T-cell (primary cell): ENCODE measurements around the gene INTU. TPM values are rescaled to one million over a fixed set of nuclear protein-coding genes. Genes with fewer than 3 reads are reported as not detected.

Experiments used
- ATAC-seq, 4 experiments: fragments of 200-7000 bp in 3 of 4; fragments of 150-1000 bp in 1 of 4; cut with Tn5 transposase; replicated peaks in 1 of 4; 1 replicate in 3 of 4; 2 replicates in 1 of 4; pipeline ENCODE4 v1.10.0; 2021; ENCODE audit warnings: moderate library complexity in 3 of 4, mild to moderate bottlenecking in 2 of 4, moderate number of reproducible peaks in 1 of 4
- CTCF ChIA-PET, 2 donors: fragments of 300-600 bp; sonication (Branson Sonifier 250); formaldehyde crosslinking; loops; one replicate each; lab custom pipeline; 2022; ENCODE audit warnings: antibody characterized with exemption in 2 of 2; lab: Charles Lee
- POLR2A ChIA-PET, 2 donors: fragments of 300-600 bp; sonication (Branson Sonifier 250); formaldehyde crosslinking; loops; one replicate each; lab custom pipeline; 2022; ENCODE audit warnings: antibody characterized with exemption in 2 of 2; lab: Charles Lee
- DNase-seq, 35 experiments: peaks; one replicate each; pipeline versions ENCODE4 v3.0.0 to v3.0.0-alpha.2; 2013 to 2023
- H3K27ac ChIP-seq: one replicate; pipeline ENCODE4 v1.5.1; 2013; ENCODE audit warnings: low read length
- H3K27me3 ChIP-seq, 2 experiments: replicated peaks in 1 of 2; 1 replicate in 1 of 2; 2 replicates in 1 of 2; pipeline versions ENCODE4 v1.6.1 to v1.7.0; 2013; ENCODE audit warnings: low read length in 1 of 2, mixed read lengths in 1 of 2; ENCODE audit not compliant: control insufficient read depth in 2 of 2, insufficient read depth in 2 of 2; ENCODE audit errors: extremely low read depth in 1 of 2
- H3K36me3 ChIP-seq, 2 donors: 1 replicate in 1 of 2; 2 replicates in 1 of 2; pipeline versions ENCODE4 v1.6.1 to v1.7.0; 2013; ENCODE audit warnings: low read length in 1 of 2; ENCODE audit not compliant: control insufficient read depth in 2 of 2, insufficient read depth in 1 of 2; ENCODE audit errors: extremely low read depth in 1 of 2
- H3K4me1 ChIP-seq, 2 experiments: 1 replicate in 1 of 2; 2 replicates in 1 of 2; pipeline versions ENCODE4 v1.6.1 to v1.7.0; 2013; ENCODE audit warnings: low read length in 2 of 2, mixed read lengths in 1 of 2; ENCODE audit not compliant: insufficient read depth in 2 of 2, control insufficient read depth in 1 of 2; ENCODE audit errors: extremely low read depth in 1 of 2
- H3K4me3 ChIP-seq, 2 donors: 1 replicate in 1 of 2; 2 replicates in 1 of 2; pipeline versions ENCODE4 v1.5.1 to v1.7.0; 2013; ENCODE audit warnings: mild to moderate bottlenecking in 2 of 2, low read length in 1 of 2, moderate library complexity in 1 of 2; ENCODE audit not compliant: control insufficient read depth in 1 of 2; ENCODE audit errors: extremely low read depth in 1 of 2
- H3K9me3 ChIP-seq: 2 replicates; pipeline ENCODE4 v1.7.0; 2013
- H3K27ac Mint-ChIP-seq, 2 donors: one replicate each; pipeline ENCODE4 v1.8.0; 2020 to 2021; ENCODE audit warnings: mild to moderate bottlenecking in 2 of 2, mixed read lengths in 2 of 2
- H3K27me3 Mint-ChIP-seq, 2 donors: one replicate each; pipeline ENCODE4 v1.8.0; 2021 to 2022; ENCODE audit warnings: mixed read lengths in 2 of 2
- H3K36me3 Mint-ChIP-seq: one replicate; pipeline ENCODE4 v1.8.0; 2021; ENCODE audit warnings: mixed read lengths
- H3K4me1 Mint-ChIP-seq, 3 donors: one replicate each; pipeline ENCODE4 v1.8.0; 2020 to 2022; ENCODE audit warnings: mixed read lengths in 3 of 3, mild to moderate bottlenecking in 1 of 3
- H3K4me3 Mint-ChIP-seq, 3 donors: one replicate each; pipeline ENCODE4 v1.8.0; 2020 to 2022; ENCODE audit warnings: mild to moderate bottlenecking in 3 of 3, mixed read lengths in 3 of 3, moderate library complexity in 3 of 3
- H3K9me3 Mint-ChIP-seq, 3 donors: one replicate each; pipeline ENCODE4 v1.8.0; 2020 to 2022; ENCODE audit warnings: mixed read lengths in 3 of 3
- WGBS: methylation state at CpG from one replicate; pipeline ENCODE4 v1.1.5; 2013; ENCODE audit warnings: missing lambda C conversion rate; ENCODE audit not compliant: insufficient coverage; 5-methylcytosine and 5-hydroxymethylcytosine counted together
- total RNA-seq, 35 experiments: library from RNA in 6 of 35; stranded (reverse) in 6 of 35; fragments of 120-200 nt in 1 of 35; gene quantifications; one replicate each; pipeline versions ENCODE4 v1.2.1 to v1.2.4 and lab custom pipeline; 2013 to 2026

Gene INTU
- total RNA-seq, 5 donors from 2014 or later (not counting 1 experiment from before 2014, with no cell fraction given): 0.13 to 0.44 (median 0.19) TPM; not detected in 2

DNA sequence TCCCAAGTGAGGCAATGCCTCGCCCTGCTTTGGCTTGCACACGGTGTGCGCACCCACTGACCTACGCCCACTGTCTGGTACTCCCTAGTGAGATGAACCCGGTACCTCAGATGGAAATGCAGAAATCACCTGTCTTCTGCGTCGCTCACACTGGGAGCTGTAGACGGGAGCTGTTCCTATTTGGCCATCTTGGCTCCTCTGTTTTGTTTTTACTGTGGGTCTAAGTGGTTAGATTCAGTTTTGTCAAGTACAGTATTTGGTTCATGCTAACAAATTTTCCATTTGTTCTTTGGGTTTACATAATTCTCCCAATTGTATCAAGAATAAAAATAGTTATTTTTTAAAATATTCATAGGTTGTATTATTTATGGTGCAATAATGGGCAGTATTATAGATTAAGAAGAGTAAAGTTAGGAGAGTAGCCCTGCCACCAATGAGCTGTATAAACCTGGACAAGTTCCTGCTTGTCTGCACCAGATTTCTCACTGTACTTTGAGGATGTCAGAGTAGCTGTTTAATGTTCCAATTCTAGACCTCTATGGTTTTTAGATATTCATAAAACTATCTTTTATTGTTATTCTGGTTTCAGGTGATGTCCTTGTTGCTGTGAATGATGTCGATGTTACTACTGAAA is 23.4 kb downstream of the INTU start:
- WGBS: no CpG with 5 or more reads among the region's 9 CpGs
- Histone ChIP-seq H3K27me3 (peaks cover 0 to 2% of the 10 kb centered on the region in 2 experiments), H3K27ac (no peak overlapping the region), H3K36me3 (no peaks in the 10 kb centered on the region), H3K4me3 (no peak overlapping the region), H3K4me1 (no peaks in the 10 kb centered on the region), H3K9me3 (no peaks in the 10 kb centered on the region)
- DNase-seq (no peak), ATAC-seq (no peak)
- ChIA-PET CTCF (no interaction called here), POLR2A (no interaction called here)
- H3K4me3 Mint-ChIP-seq: no peak overlapping the region
- no peaks in the 10 kb centered on the region for H3K27me3 Mint-ChIP-seq
- H3K9me3 Mint-ChIP-seq: no peaks in the 10 kb centered on the region
- H3K4me1 Mint-ChIP-seq: no peaks in the 10 kb centered on the region
- H3K36me3 Mint-ChIP-seq: no peaks in the 10 kb centered on the region
- no peak overlapping the region for H3K27ac Mint-ChIP-seq

- POLR2A ChIA-PET: no interaction called here
- Histone ChIP-seq H3K4me1 (no peaks in the 10 kb centered on the region), H3K4me3 (no peak overlapping the region), H3K27ac (no peak overlapping the region), H3K36me3 (no peaks in the 10 kb centered on the region), H3K27me3 (peaks cover 0 to 2% of the 10 kb centered on the region in 2 experiments), H3K9me3 (no peaks in the 10 kb centered on the region)
- no peaks in the 10 kb centered on the region for H3K36me3 Mint-ChIP-seq
- ATAC-seq (no peak), DNase-seq (no peak)
- H3K27me3 Mint-ChIP-seq: no peaks in the 10 kb centered on the region
- CTCF ChIA-PET: no interaction called here
- H3K27ac Mint-ChIP-seq: no peak overlapping the region
- H3K9me3 Mint-ChIP-seq: no peaks in the 10 kb centered on the region
- no peaks in the 10 kb centered on the region for H3K4me1 Mint-ChIP-seq
- no peak overlapping the region for H3K4me3 Mint-ChIP-seq
- WGBS: 89% methylated on average over 3 of the region's 6 CpGs
These were observed 27.6 kb downstream of the INTU start for GRCh38 chr4:127660284-127660885.

DNA sequence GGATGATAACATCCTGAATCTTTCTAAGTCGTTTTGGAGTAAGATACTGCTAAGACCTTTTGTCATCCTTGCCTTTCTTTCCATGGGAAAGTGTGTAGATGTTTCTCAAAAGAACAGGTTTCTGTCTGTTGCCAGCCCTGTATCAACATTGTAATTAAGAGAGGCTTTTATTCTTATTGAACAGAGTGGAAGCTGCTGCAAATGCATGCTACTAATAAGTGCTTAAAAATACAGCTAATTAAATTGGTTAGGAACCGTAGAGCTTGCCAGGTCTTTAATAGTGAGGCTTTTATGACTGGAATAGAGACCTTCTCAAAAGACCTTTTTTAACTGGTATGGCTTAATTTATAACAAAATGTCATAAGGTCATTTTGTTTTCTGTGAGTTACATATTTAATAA is 34.4 kb downstream of the INTU start:
- no CpG with 5 or more reads among the region's 2 CpGs for WGBS
- Mint-ChIP-seq H3K4me3 (no peak overlapping the region), H3K9me3 (no peaks in the 10 kb centered on the region), H3K27ac (no peak overlapping the region), H3K27me3 (peaks cover 0 to 2% of the 10 kb centered on the region in 2 donors), H3K4me1 (no peaks in the 10 kb centered on the region), H3K36me3 (no peaks in the 10 kb centered on the region)
- Histone ChIP-seq H3K4me3 (no peak overlapping the region), H3K9me3 (no peaks in the 10 kb centered on the region), H3K27me3 (no peaks in the 10 kb centered on the region), H3K36me3 (no peaks in the 10 kb centered on the region), H3K27ac (no peak overlapping the region), H3K4me1 (no peaks in the 10 kb centered on the region)
- no peak for DNase-seq
- POLR2A ChIA-PET: no interaction called here
- CTCF ChIA-PET: no interaction called here
- ATAC-seq: no peak

GRCh38 chr4:127667772-127668171 is 35.0 kb downstream of the INTU start:
- Histone ChIP-seq H3K27ac (no peak overlapping the region), H3K4me1 (no peaks in the 10 kb centered on the region), H3K36me3 (no peaks in the 10 kb centered on the region), H3K9me3 (no peaks in the 10 kb centered on the region), H3K27me3 (no peaks in the 10 kb centered on the region), H3K4me3 (no peak overlapping the region)
- no peak for DNase-seq
- no CpG with 5 or more reads among the region's 2 CpGs for WGBS
- H3K27me3 Mint-ChIP-seq: peaks cover 0 to 2% of the 10 kb centered on the region in 2 donors
- ChIA-PET CTCF (no interaction called here), POLR2A (no interaction called here)
- no peaks in the 10 kb centered on the region for H3K4me1 Mint-ChIP-seq
- H3K9me3 Mint-ChIP-seq: no peaks in the 10 kb centered on the region
- no peak for ATAC-seq
- no peak overlapping the region for H3K27ac Mint-ChIP-seq
- H3K4me3 Mint-ChIP-seq: no peak overlapping the region
- H3K36me3 Mint-ChIP-seq: no peaks in the 10 kb centered on the region

- no CpG with 5 or more reads among the region's 2 CpGs for WGBS
- H3K36me3 ChIP-seq: no peaks in the 10 kb centered on the region
- Mint-ChIP-seq H3K4me3 (no peak overlapping the region), H3K36me3 (no peaks in the 10 kb centered on the region), H3K4me1 (no peaks in the 10 kb centered on the region), H3K27me3 (peaks cover 0 to 2% of the 10 kb centered on the region in 2 donors), H3K9me3 (no peaks in the 10 kb centered on the region), H3K27ac (no peak overlapping the region)
- ChIA-PET POLR2A (no interaction called here), CTCF (no interaction called here)
- no peak for DNase-seq
- no peaks in the 10 kb centered on the region for H3K27me3 ChIP-seq
- no peaks in the 10 kb centered on the region for H3K4me1 ChIP-seq
- no peaks in the 10 kb centered on the region for H3K9me3 ChIP-seq
- ATAC-seq: no peak
- no peak overlapping the region for H3K4me3 ChIP-seq
- no peak overlapping the region for H3K27ac ChIP-seq
These were observed 36.0 kb downstream of the INTU start for GRCh38 chr4:127668770-127669169.

- Mint-ChIP-seq H3K36me3 (no peaks in the 10 kb centered on the region), H3K27me3 (peaks cover 0 to 2% of the 10 kb centered on the region in 2 donors), H3K4me3 (no peak overlapping the region), H3K4me1 (no peaks in the 10 kb centered on the region), H3K27ac (no peak overlapping the region), H3K9me3 (no peaks in the 10 kb centered on the region)
- no peaks in the 10 kb centered on the region for H3K9me3 ChIP-seq
- H3K27ac ChIP-seq: no peak overlapping the region
- DNase-seq (no peak), ATAC-seq (no peak)
- ChIA-PET CTCF (no interaction called here), POLR2A (no interaction called here)
- no peaks in the 10 kb centered on the region for H3K36me3 ChIP-seq
- WGBS: no CpG with 5 or more reads among the region's 1 CpG
- no peaks in the 10 kb centered on the region for H3K4me1 ChIP-seq
- no peak overlapping the region for H3K4me3 ChIP-seq
- no peaks in the 10 kb centered on the region for H3K27me3 ChIP-seq
These were observed 36.9 kb downstream of the INTU start for GRCh38 chr4:127669691-127670090.
